Endometrium (tissue), 2 donors: ENCODE measurements around the gene MAGEB17.
A peak's percentile ranks its signal among the peaks of the same experiment; 100 is the strongest.
"Not testable (repeated sequence)": the region's sequence is repeated elsewhere in the genome, so short reads cannot be mapped to it uniquely, and the experiment has no call there.

Experiments used
- FAIRE-seq: peaks from 2 replicates; lab custom pipeline; 2012; peaks lifted over from hg19 to GRCh38; lab: Jason Lieb, UNC
- donor health status: control.
- donor health status: control.

MAGEB17 gene

GRCh38 chrX:16167181-16167580, at the start of gene MAGEB17:
Gene MAGEB17, plus strand, starts transcription at chrX:16167481. Its CDS starts 2,902 bp downstream, at chrX:16170383.
- no peak for FAIRE-seq

GRCh38 chrX:16119353-16120220, 47.7 kb upstream of the MAGEB17 start:
- FAIRE-seq: no peak

- FAIRE-seq: no peak
These were observed 46.9 kb upstream of the MAGEB17 start for GRCh38 chrX:16120431-16120830.

GRCh38 chrX:16123222-16123786, 44.0 kb upstream of the MAGEB17 start, which contains the start of gene GRPR:
Gene GRPR, plus strand, starts transcription at chrX:16123565. Its CDS starts 389 bp downstream, at chrX:16123954.
- FAIRE-seq: peak; percentile 62

GRCh38 chrX:16124201-16124600, 43.1 kb upstream of the MAGEB17 start:
- FAIRE-seq: no peak

GRCh38 chrX:16125520-16126149, 41.6 kb upstream of the MAGEB17 start:
- FAIRE-seq: no peak

GRCh38 chrX:16130707-16131106, 36.6 kb upstream of the MAGEB17 start:
- no peak for FAIRE-seq

- no peak for FAIRE-seq
These were observed 32.3 kb upstream of the MAGEB17 start for GRCh38 chrX:16134936-16135335.

- no peak for FAIRE-seq
These were observed 31.2 kb upstream of the MAGEB17 start for GRCh38 chrX:16136080-16136479.

GRCh38 chrX:16137416-16138107, 29.7 kb upstream of the MAGEB17 start:
- FAIRE-seq: no peak

- no peak for FAIRE-seq
These were observed 29.2 kb upstream of the MAGEB17 start for GRCh38 chrX:16138108-16138427.

- FAIRE-seq: no peak
These were observed 26.8 kb upstream of the MAGEB17 start for GRCh38 chrX:16140448-16140847.

- FAIRE-seq: no peak
These were observed 26.3 kb upstream of the MAGEB17 start for GRCh38 chrX:16140983-16141382.

- no peak for FAIRE-seq
These were observed 25.6 kb upstream of the MAGEB17 start for GRCh38 chrX:16141422-16142245.

GRCh38 chrX:16142246-16142558, 25.1 kb upstream of the MAGEB17 start:
- no peak for FAIRE-seq

- FAIRE-seq: no peak
These were observed 23.3 kb upstream of the MAGEB17 start for GRCh38 chrX:16143968-16144367.

- FAIRE-seq: no peak
These were observed 22.9 kb upstream of the MAGEB17 start for GRCh38 chrX:16144420-16144819.

GRCh38 chrX:16145093-16145492, 22.2 kb upstream of the MAGEB17 start:
- not testable (repeated sequence) for FAIRE-seq

GRCh38 chrX:16145656-16146055, 21.6 kb upstream of the MAGEB17 start:
- FAIRE-seq: no peak

- no peak for FAIRE-seq
These were observed 18.4 kb upstream of the MAGEB17 start for GRCh38 chrX:16148896-16149295.

- FAIRE-seq: no peak
These were observed 11.6 kb upstream of the MAGEB17 start for GRCh38 chrX:16155581-16156096.
